KMS-11 (cell line): ENCODE results near the gene LSR.

ENCODE experiments used
- H2AFZ ChIP-seq: fragments of 200-600 bp; sonication (generic); 2 replicates; pipeline ENCODE4 v1.6.1; 2016; ENCODE audit warnings: antibody characterized with exemption, mixed run types, low read depth
- H3K27ac ChIP-seq: fragments of 200-600 bp; sonication (generic); 2 replicates; pipeline ENCODE4 v1.6.1; 2016; ENCODE audit warnings: mild to moderate bottlenecking, mixed run types
- H3K27me3 ChIP-seq: fragments of 200-600 bp; sonication (generic); 2 replicates; pipeline ENCODE4 v1.6.1; 2017; ENCODE audit warnings: mild to moderate bottlenecking, low read depth, mixed run types, moderate library complexity; ENCODE audit not compliant: insufficient read depth
- H3K36me3 ChIP-seq: fragments of 200-600 bp; sonication (generic); 2 replicates; pipeline ENCODE4 v1.6.1; 2017; ENCODE audit warnings: mild to moderate bottlenecking, mixed run types; ENCODE audit not compliant: insufficient read depth
- H3K4me1 ChIP-seq: fragments of 200-600 bp; sonication (generic); 2 replicates; pipeline ENCODE4 v1.6.1; 2016; ENCODE audit warnings: mild to moderate bottlenecking, low read depth, mixed run types; ENCODE audit not compliant: poor library complexity, severe bottlenecking
- H3K4me2 ChIP-seq: fragments of 200-600 bp; sonication (generic); 2 replicates; pipeline ENCODE4 v1.7.0; 2016; ENCODE audit warnings: mild to moderate bottlenecking, mixed run types
- H3K4me3 ChIP-seq: fragments of 200-600 bp; sonication (generic); IDR thresholded peaks from 2 replicates; pipeline ENCODE4 v1.6.1; 2017; ENCODE audit warnings: low read depth, low read length, mixed read lengths; ENCODE audit not compliant: insufficient read depth
- H3K79me2 ChIP-seq: fragments of 200-600 bp; sonication (generic); 2 replicates; pipeline ENCODE4 v1.6.1; 2016; ENCODE audit warnings: low read depth, mixed run types; ENCODE audit not compliant: insufficient read depth
- H3K9ac ChIP-seq: fragments of 200-600 bp; sonication (generic); 2 replicates; pipeline ENCODE4 v1.6.1; 2016; ENCODE audit warnings: mild to moderate bottlenecking, mixed run types
- H4K20me1 ChIP-seq: fragments of 200-600 bp; sonication (generic); 2 replicates; pipeline ENCODE4 v1.6.1; 2016; ENCODE audit warnings: mild to moderate bottlenecking, mixed run types; ENCODE audit not compliant: insufficient read depth
- CTCF ChIP-seq: fragments of 200-600 bp; sonication (generic); conservative IDR thresholded peaks from 2 replicates; pipeline ENCODE4 v1.6.1; 2017; ENCODE audit warnings: low read depth, mild to moderate bottlenecking, antibody characterized with exemption, low read length, moderate library complexity, mixed read lengths

LSR gene

GRCh38 chr19:35212241-35212640 is 36.6 kb upstream of the LSR start:
- no peak overlapping the region for H3K4me2 ChIP-seq
- H2AFZ ChIP-seq: no peak overlapping the region
- no peaks in the 10 kb centered on the region for H3K27me3 ChIP-seq
- no peak overlapping the region for H3K4me3 ChIP-seq
- no peak overlapping the region for H3K9ac ChIP-seq
- no peak for TF ChIP-seq CTCF
- peaks cover 77% of the 10 kb centered on the region for H3K4me1 ChIP-seq
- no peaks in the 10 kb centered on the region for H4K20me1 ChIP-seq
- H3K79me2 ChIP-seq: no peaks in the 10 kb centered on the region
- no peaks in the 10 kb centered on the region for H3K36me3 ChIP-seq
- H3K27ac ChIP-seq: no peak overlapping the region

GRCh38 chr19:35213663-35214632 is 34.9 kb upstream of the LSR start:
- no peak overlapping the region for H3K4me3 ChIP-seq
- H4K20me1 ChIP-seq: no peaks in the 10 kb centered on the region
- H3K27me3 ChIP-seq: no peaks in the 10 kb centered on the region
- no peaks in the 10 kb centered on the region for H3K36me3 ChIP-seq
- peaks cover 73% of the 10 kb centered on the region for H3K4me1 ChIP-seq
- H3K27ac ChIP-seq: peak overlapping the region; percentile 88
- no peaks in the 10 kb centered on the region for H3K79me2 ChIP-seq
- H3K9ac ChIP-seq: peak overlapping the region; percentile 62
- peak overlapping the region; percentile 67 for H2AFZ ChIP-seq
- no peak for TF ChIP-seq CTCF
- peak overlapping the region; percentile 77 for H3K4me2 ChIP-seq

GRCh38 chr19:35214766-35215422 is 33.9 kb upstream of the LSR start:
- H3K4me2 ChIP-seq: peak overlapping the region; percentile 77; the same call in 1 of the 2 replicates
- no peak overlapping the region for H2AFZ ChIP-seq
- H3K9ac ChIP-seq: no peak overlapping the region
- peak overlapping the region; percentile 88 for H3K27ac ChIP-seq
- H3K4me3 ChIP-seq: no peak overlapping the region
- no peak for TF ChIP-seq CTCF
- peaks cover 73% of the 10 kb centered on the region for H3K4me1 ChIP-seq
- H3K36me3 ChIP-seq: no peaks in the 10 kb centered on the region
- H3K79me2 ChIP-seq: no peaks in the 10 kb centered on the region
- no peaks in the 10 kb centered on the region for H4K20me1 ChIP-seq
- no peaks in the 10 kb centered on the region for H3K27me3 ChIP-seq

- Histone ChIP-seq H3K36me3 (no peaks in the 10 kb centered on the region), H3K79me2 (no peaks in the 10 kb centered on the region), H3K4me3 (no peak overlapping the region), H3K4me1 (peaks cover 63% of the 10 kb centered on the region), H4K20me1 (no peaks in the 10 kb centered on the region), H2AFZ (peak overlapping the region; percentile 4; the same call in 1 of the 2 replicates), H3K27ac (peak overlapping the region; percentile 12; the same call in 1 of the 2 replicates), H3K27me3 (no peaks in the 10 kb centered on the region), H3K9ac (no peak overlapping the region), H3K4me2 (peak overlapping the region; percentile 36; the same call in 1 of the 2 replicates)
- TF ChIP-seq CTCF: no peak
Observed at GRCh38 chr19:35216016-35216832, 32.6 kb upstream of the LSR start.
